Stimulated activated CD8-positive, alpha-beta memory T cell treated with anti-CD3 and anti-CD28 coated beads, Interleukin-7, amount 100 ng/mL, for 24 hours (primary cell): ENCODE results near the gene TCP11X2.
A peak's percentile ranks its signal among the peaks of the same experiment; 100 is the strongest.
"Not testable (repeated sequence)": the region's sequence is repeated elsewhere in the genome, so short reads cannot be mapped to it uniquely, and the experiment has no call there.

Experiments
- DNase-seq: peaks from one replicate; pipeline ENCODE4 v3.0.0-alpha.2; 2020; ENCODE audit warnings: low read depth

TCP11X2 gene

DNA sequence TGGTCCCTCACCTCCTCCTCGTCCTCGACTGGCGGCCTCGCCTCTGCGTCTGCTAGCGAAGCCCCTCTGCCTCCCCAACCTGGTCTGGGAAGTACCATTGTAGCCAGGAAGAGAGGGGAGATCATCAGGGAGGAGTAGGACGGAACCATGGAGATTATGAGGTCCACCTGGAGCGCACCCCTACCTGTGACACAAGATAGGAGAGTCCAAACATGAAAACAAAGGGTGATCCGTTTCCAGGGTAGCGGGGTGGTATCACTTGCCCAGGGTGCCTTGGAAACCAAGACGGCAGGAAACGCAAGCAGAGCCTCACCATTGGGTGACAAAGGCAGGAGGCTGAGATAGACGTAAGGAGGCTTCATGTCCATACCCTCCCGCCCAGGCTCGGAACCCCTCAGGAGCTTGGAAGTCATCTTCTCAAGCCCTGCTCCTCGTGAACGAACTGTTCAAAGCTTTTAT is at the start of gene TCP11X2:
Gene TCP11X2, minus strand, starts transcription at position 51 of the 459 bp plus-strand sequence.
- not testable (repeated sequence) for DNase-seq

- no peak for DNase-seq
Measured at GRCh38 chrX:102517326-102517725, 45.7 kb upstream of the TCP11X2 start.

DNA sequence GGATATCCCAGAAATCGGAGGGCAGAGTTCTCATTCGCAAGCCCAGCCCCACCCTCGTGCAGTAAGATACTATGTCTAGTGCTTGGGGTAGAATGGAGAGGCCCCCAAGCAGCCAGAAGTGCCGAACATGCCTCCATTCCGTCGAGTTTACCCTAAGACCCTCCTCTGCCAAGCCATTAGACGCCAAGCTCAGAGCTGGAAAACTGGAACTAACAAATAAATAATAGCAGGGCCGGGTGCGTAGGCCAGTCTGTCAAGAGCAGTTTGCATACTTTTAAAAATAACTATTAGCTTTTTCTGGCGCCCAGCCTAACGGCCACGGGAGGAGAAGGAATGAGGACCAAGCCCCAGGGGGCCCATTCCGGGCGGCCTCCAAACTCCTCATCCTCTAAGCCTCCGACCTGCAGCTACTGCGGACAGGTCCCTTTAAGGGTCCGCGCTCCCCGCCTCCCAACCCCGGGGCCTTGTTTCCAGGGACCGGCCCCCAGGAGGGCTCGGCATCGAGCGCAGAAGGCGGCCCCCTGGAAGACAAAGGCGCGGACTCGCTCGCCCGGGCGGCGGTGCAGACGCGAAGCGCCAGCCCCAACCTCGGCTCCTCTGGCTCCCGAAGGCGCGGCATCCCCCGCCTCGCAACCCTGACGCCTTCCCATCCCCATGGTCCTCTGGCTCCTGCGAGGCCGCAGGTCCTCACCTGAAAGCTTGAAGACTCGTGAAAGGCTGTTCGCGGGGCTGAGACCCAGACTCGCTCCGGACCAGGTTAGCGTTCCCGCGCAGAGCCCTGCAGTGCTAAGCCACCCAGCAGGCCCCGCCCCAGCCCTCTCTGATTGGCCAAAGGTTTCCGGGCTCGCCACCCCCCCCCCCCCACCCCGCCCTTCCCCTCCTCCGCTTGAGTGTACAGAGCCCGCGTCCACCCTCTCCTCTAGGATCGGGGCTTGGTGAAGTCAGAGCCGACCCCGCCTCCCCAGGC is 44.6 kb upstream of the TCP11X2 start, which contains the start of gene TMSB15A:
Gene TMSB15A, minus strand, starts transcription at position 765 of the 967 bp plus-strand sequence.
- peak; percentile 21 for DNase-seq

DNA sequence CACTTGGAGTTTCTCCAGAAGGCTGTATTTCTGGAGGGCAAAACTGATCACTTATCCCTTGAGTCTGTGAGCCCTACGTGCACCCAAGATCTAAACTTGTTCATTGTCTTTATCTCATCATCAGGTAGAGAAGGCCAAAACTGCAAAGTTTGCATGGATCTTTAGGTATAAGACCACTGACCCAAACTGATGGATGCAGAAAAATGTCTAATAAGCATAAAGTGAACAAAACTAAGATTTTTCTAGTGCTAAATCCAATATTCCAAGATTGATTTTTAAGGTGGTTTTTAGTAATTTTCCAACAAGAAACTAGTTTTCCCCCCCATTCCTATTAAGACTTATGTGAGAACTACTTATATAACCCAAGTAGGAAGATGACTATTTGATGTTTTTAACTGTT is 42.9 kb upstream of the TCP11X2 start:
- no peak for DNase-seq

DNA sequence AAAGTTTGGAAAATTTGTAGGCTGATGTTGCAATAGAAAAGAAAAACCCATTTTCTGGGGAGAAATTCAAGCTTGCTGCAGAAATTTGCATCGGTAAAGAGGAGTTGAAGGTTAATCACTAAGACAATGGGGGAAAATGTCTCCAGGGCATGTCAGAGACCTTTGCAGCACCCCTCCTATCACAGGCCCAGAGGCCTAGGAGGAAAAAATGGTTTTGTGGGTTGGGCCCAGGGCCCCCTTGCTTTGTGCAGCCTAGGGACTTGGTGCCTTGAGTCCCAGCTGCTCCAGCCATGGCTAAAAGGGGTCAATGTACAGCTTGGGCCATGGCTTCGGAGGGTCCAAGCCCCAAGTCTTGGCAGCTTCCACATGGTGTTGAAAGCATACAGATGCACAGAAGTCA is 27.1 kb upstream of the TCP11X2 start:
- no peak for DNase-seq

- DNase-seq = no peak
Measured at GRCh38 chrX:102491766-102492165, 20.2 kb upstream of the TCP11X2 start.

DNA sequence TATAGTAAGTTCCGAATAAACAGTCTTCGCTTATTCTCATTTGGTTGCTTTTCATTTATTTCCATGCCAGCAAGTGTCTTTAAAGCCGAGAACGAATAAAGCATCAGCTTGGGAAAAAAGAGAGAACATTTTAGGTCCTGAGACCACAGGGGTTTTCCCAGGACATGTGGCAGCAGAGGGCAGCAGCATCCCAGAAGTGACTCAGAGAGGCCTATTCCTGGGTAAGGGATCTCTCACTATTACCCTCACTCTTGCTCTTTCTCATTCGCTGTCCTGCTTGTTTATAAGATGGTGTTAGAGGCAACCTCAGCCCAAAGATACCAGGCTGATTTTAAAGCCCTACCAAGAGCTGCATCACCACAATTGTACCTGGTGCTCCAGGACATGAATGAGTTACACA is 7.2 kb upstream of the TCP11X2 start:
- DNase-seq = not testable (repeated sequence)

- DNase-seq = not testable (repeated sequence)
Measured at GRCh38 chrX:102470215-102470614, 1.4 kb downstream of the TCP11X2 start.

DNA sequence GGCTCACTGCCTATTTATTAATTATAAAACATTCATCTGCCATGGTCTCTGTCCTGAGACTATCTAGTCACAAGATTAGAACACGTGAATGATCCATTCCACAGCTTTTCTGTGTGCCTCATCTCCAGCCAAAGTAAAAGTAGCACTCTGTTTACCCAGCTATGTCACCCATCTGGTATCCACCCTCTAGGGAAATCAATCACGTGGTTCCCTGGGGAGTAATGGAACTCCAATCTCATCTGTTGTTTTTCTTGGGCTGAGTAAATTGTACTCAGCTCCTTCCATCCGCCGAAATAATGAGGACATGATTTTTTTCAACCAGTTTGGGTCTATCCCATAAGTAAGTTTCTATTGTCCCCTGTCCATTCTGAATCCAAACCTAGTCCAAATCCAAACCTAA is 13.0 kb downstream of the TCP11X2 start:
- not testable (repeated sequence) for DNase-seq

- not testable (repeated sequence) for DNase-seq
Measured at GRCh38 chrX:102439908-102440307, 31.7 kb downstream of the TCP11X2 start, which contains the start of gene NXF2B. Gene NXF2B (minus strand): TSS chrX:102440008. CDS start chrX:102380036, 59,972 bp downstream.

GRCh38 chrX:102414493-102414892 is 57.1 kb downstream of the TCP11X2 start:
- not testable (repeated sequence) for DNase-seq
